Hematopoietic multipotent progenitor cell treated with erythropoietin and hydrocortisone succinate and interleukin-3 and kit ligand, for 17 days (in vitro differentiated cells): ENCODE measurements around the gene AURKB.
A peak's percentile ranks its signal among the peaks of the same experiment; 100 is the strongest.
"Not testable (repeated sequence)": the region's sequence is repeated elsewhere in the genome, so short reads cannot be mapped to it uniquely, and the experiment has no call there.

Source experiments
- DNase-seq: peaks from one replicate; pipeline ENCODE4 v3.0.0-alpha.2; 2015; ENCODE audit warnings: low spot score

AURKB gene

GRCh38 chr17:8209907-8210760, at the start of gene AURKB:
AURKB (minus strand) TSS chr17:8210575; CDS start chr17:8210224, 351 bp downstream.
- DNase-seq, result peak; percentile 98

GRCh38 chr17:8257801-8258200, 47.4 kb upstream of the AURKB start:
- DNase-seq, result no peak

DNA sequence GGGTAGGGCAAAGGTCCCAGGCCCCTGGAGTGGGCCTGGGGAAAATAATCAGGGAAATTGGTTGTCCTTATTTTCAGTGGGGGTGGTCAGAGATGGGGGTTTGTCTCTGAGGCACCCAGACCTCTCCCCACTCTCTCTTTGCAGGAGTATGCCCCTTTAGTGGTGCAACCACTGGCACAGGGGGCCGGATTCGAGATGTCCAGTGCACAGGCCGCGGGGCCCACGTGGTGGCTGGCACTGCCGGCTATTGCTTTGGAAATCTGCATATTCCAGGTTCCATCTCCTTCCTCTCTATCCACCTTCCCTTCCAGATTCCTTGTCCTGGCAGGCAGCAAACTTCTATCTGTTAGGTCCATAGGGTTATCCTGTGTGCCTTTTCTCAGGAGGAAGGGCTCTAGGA, 46.3 kb upstream of the AURKB start:
- no peak for DNase-seq

- DNase-seq, result no peak
Measured at GRCh38 chr17:8256291-8256690, 45.9 kb upstream of the AURKB start.

GRCh38 chr17:8255499-8255898, 45.1 kb upstream of the AURKB start:
- DNase-seq, result no peak

DNA sequence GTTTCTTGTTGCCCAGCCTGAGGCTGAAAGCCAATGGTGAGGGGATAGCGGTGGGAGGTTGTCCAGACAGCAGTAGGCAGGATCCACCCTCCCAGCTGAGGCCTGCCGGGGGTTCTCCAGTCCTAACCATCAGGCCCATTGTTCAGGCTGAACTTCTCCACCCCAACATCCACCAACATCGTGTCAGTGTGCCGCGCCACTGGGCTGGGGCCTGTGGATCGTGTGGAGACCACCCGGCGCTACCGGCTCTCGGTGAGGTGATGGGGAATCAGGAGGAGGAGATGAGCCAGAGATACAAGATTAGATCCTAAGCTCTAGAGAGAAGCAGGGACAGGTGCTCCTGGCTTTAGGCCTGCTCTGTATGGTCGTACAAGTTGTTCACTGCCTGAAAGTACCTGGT, 44.5 kb upstream of the AURKB start:
- DNase-seq, result no peak

DNA sequence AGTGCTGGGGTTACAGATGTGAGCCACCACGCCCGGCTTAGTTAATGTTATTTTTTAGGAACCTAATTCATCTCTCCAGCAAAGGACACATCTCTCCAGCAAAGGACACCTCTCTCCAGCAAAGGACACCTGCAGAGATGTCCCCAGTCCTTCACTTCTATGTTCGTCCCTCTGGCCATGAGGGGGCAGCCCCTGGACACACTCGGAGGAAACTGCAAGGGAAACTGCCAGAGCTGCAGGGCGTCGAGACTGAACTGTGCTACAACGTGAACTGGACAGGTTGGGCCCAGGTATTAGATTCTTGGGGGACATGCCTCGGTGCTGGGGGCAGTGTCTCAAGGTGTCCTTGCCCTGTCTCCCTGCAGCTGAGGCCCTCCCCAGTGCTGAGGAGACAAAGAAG, 43.4 kb upstream of the AURKB start:
- DNase-seq, result peak; percentile 24

DNA sequence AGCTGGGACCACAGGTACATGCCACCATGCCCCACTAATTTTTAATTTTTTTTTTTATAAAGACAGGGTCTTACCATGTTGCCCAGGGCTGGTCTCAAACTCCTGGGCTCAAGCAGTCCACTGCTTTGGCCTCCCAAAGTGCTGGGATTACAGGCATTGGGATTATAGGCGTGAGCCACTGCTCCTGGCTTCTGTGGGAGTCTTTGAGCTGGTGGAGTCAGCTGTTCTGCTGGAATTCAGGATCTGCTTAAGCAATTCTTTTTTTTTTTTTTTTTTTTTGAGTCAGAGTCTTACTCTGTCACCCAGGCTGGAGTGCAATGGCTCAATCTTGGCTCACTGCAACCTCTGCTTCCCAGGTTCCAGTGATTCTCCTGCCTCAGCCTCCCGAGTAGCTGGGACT, 41.0 kb upstream of the AURKB start:
- DNase-seq, result not testable (repeated sequence)

DNA sequence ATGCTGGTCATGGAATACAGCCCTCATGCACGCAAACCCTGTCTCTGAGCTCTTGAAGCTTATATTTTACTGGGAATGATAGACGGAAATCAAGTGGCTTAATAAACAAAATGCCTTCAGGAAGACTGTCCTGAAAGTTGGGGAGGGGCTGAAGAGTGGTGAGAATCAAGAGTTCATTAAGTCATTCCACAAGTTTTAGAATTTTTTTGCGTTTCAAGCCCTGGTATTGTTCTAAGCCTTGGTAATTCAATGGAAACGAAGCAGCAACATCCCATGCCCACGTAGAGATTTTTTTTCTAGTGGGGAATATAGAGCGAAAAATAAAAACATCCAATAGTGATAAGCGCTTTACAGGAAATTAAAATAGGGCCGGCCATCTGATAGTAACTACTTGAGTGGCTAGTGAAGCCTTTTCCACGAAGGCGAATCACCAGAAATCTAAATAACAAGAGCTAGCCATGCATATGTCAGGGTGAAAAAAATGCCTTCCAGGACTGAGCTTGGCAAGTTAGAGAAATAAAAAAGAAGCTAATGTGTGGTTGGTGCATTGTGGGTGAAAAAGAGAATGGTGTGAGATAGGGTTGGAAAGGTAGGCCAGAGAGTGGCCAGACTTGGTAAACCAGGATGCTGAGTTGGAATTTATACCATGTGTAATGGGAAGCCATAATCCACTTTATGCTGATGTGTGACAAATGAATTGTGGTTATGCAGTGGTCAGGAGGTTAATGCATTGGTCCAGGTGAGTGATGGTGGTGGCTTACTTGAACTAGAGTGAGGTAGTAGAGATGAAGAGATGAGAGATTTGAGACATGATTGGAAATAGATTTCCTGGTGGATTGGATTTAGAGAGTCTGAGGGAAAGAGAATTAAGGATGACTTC, 39.5 kb upstream of the AURKB start:
- DNase-seq, result no peak

DNA sequence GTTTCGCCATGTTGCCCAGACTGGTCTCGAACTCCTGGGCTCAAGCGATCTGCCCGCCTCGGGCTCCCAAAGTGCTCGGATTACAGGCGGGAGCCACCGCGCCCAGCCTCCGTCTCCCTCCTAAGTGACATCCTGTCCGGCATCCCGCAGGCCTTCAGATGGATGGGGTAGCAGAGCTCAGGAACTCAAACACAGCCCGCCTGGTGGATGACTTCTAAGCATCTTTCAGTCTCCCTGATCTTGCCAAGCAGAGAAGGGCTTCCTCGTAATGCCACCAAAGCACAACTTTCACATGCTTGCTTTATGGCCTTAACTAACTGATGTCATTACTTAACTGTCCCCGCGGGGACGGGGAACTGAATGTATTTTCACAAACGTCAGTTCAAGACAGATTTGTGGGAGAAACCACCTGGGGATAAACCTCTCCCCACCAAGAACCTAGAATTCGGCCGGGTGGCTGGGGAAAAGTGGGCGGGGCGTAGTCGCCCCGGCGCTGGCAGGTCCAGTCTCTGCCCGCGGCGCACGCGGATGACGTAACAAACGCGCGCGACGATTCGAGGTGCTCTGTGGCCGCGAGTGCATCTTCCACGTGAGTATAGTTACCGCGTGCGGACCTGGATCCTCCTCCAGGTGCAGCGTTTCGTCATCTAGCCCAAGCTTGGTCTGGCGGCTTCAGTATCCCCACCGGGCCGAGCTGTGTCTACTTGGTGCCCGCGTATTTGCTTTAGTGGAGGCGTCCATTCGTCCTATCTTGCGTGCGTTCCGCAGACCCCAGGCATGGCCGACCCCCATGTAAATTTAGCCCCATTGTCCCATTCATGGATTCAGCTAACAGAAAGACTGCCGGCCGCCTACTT, 38.6 kb upstream of the AURKB start, which contains the start of gene PFAS:
TSS of gene PFAS (plus strand) at position 539 of the 857 bp plus-strand sequence. CDS start 4,649 bp downstream, outside the sequence.
- DNase-seq, result peak; percentile 96

DNA sequence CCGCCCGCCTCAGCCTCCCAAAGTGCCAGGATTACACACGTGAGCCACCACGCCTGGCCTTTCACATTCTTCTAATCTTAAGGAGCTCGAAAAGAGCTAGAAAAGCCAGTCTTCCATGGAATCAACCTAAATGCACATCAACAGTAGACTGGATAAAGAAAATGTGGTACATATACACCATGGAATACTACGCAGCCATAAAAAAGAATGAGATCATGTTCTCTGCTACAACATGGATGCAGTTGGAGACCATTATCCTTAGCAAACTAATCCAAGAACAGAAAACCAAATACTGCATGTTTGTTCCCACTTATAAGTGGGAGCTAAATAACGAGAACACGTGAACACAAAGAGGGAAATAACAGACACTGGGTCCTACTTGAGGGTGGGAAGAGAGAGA, 34.4 kb upstream of the AURKB start:
- DNase-seq, result no peak

- DNase-seq, result no peak
Measured at GRCh38 chr17:8243827-8244226, 33.5 kb upstream of the AURKB start.

DNA sequence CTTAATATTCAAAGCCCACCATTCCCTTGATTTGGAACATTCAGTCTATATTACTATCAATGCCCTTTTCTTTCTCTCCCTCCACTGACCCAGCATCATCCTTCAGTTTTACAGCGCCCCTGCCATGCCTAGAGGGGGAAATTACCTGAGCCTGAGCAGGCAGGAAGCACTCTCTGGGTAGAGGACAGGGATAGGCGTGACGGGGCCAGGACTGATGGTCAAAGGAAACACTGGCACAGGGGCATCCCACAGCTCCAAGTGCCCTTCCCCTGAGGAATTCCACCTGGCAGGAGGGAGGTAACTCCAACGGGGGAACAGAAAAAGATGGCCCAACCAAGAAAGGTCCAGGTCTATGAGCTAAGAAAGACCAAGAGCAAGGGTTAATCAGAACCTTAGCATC, 27.5 kb upstream of the AURKB start:
- DNase-seq, result no peak

DNA sequence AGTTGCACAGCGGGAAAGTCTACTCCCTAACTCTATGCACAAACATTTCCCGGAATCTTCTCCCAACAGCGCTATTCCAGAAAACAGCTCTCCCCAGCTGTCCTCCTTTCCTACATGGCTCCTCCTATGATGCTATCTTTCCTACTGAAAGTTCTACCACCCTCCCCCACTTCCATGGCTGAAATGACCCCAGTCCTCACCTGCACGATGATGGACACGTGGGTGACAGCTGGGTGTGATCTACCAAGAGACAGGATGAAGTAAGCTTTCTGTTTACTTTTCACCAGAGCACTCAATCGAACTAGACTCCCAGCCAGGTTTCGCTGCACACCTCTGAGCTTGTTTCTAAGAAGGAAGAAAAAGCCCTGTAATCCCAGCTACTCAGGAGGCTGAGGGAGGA, 26.8 kb upstream of the AURKB start:
- DNase-seq, result no peak

GRCh38 chr17:8235676-8236075, 25.3 kb upstream of the AURKB start:
- DNase-seq, result no peak

GRCh38 chr17:8234361-8235270, 24.2 kb upstream of the AURKB start:
- DNase-seq, result no peak

- DNase-seq, result no peak
Measured at GRCh38 chr17:8231701-8232100, 21.3 kb upstream of the AURKB start.

DNA sequence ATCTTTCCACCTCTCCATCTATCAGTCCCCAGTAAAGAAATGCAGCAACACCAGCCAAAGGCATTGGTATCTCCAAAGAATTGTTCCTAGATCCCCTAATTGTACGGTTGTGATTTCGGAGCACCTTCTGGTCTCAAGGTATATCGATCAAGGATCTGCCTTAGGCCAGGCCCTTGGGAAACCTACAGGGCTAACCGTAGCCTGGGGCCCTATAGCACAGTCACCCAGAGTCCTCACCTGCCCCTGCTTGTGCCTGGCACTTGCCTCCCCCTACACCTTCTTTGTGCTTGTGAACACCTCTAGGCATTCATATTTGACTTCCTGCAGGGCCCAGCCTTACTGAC, 16.8 kb upstream of the AURKB start:
- peak; percentile 14 for DNase-seq

DNA sequence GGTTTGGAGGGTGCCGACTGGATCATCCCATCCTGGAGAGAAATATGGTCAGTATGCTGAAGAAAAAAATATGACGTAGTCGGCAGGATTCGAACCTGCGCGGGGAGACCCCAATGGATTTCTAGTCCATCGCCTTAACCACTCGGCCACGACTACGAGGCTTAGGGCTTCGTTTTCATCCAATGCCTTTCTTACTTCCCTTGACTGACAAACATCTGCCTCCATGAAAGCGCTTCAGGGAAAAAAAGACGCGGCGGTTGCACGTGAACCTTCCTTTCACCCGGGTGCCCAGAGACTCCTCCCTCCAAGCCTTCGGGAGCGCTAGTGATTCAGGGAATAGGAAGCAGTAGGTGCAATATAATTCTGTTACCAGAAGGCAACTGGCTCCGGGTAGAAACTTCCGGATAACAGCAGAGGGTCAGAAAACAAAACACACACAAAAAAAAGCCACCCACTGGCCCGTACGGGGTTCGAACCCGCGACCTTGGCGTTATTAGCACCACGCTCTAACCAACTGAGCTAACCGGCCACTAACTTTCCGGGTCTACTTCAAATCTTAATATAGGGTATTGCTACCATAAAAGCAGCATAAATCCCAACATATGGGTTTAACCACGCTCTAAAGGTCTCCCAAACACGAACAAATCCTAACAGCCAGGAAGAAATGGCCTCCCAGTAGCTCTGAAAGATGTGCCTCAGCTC, 16.3 kb upstream of the AURKB start:
- peak; percentile 70 for DNase-seq

GRCh38 chr17:8225813-8226535, 15.6 kb upstream of the AURKB start:
- peak; percentile 61 for DNase-seq
